ENCODE results near the gene ZNF41.

Gene ZNF41

GRCh38 chrX:47489507-47490275 is 6.7 kb upstream of the ZNF41 start:
- DNase-seq (ENCODE audit: low read depth), result no peak

- DNase-seq (ENCODE audit: low read depth), result no peak
These were observed 1.9 kb upstream of the ZNF41 start for GRCh38 chrX:47484885-47485284.

DNA sequence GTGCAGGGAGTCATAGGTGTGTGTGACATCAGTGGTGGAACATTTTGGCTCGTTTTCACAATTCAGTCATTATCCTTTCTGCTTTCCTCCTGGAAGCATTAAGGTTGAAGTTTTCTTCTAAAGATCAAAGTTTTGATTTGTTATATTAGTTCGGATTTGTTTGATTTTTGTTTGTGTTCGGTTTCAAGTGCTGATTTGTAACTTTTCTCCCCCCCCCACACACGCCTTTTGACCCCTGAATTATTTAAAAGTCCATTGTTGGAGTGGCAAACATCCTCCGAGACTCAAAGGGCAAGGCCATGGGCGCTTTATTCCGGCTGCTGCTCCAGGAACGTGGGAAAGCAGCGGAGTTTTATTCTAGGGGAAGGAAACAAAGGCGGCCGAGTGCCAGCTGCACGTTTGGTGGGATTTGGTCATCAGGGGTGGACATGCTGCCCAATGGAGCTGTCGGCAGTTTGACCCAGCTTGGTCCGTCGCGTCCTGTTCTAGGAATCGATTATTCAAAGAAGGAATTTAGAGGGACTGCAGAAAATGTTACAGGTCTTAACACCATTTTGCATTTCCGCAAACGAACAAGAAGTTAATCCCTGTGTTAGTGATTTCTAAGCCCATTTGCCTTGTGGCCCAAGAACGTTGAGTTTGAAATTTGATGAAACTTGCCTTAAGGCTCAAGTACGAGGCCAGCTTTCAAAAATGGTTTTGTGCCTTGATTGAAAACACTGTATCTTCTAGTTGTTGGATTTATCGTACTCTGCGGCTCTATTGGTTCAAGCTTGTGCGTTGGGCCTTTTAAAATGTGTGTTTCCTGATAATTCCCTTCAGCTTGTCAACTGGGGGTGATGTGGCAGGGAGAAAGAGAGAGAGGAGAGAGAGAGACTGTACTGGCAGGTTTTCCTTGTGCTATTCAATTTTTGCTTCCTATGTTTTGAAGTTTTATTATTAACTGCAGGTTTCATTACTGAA is 565 bp upstream of the ZNF41 start:
- no peak for DNase-seq (ENCODE audit: low read depth)

GRCh38 chrX:47482065-47482511 is 934 bp downstream of the ZNF41 start:
- no peak for DNase-seq (ENCODE audit: low read depth)

DNA sequence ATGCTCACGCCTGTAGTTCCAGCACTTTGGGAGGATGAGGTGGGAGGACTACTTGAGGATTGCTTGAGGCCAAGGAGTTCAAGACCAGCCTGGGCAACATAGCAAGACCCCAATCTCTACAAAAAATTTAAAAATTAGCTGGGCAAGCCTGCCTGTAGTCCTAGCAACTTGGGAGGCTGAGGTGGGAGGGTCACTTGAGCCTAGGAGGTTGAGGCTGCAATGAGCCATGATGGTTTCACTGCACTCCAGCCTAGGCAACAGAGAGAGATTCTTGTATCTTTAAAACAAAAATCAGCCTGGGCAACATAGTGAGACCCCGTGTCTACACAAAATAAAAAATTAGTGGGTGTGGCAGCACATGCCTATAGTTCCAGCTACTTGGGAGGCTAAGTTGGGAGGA is 1.9 kb downstream of the ZNF41 start:
- DNase-seq (ENCODE audit: low read depth), result no peak

- no peak for DNase-seq (ENCODE audit: low read depth)
These were observed 2.4 kb downstream of the ZNF41 start for GRCh38 chrX:47480576-47480975.

DNA sequence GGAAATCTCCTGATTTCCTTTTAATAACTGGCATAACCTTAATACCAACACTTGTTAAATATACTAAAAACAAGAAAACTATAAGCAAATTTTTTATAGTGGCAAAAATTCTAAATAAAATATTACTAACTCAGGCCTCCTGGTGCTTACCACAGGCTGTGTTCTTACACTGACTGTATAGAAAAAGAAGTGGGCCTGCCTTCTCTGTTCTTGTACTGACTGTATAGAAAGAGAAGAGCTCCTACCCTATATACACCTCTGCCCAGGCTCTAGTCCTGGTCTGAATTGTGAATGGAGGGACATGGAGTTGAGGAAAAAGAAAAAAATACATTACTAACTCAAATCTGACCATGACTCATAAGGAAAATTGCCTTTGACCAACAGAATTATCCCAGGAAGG is 7.5 kb downstream of the ZNF41 start:
- DNase-seq (ENCODE audit: low read depth), result no peak

GRCh38 chrX:47467106-47467505 is 15.9 kb downstream of the ZNF41 start:
- no peak for DNase-seq (ENCODE audit: low read depth)

- no peak for DNase-seq (ENCODE audit: low read depth)
These were observed 22.5 kb downstream of the ZNF41 start for GRCh38 chrX:47460561-47460960.

DNA sequence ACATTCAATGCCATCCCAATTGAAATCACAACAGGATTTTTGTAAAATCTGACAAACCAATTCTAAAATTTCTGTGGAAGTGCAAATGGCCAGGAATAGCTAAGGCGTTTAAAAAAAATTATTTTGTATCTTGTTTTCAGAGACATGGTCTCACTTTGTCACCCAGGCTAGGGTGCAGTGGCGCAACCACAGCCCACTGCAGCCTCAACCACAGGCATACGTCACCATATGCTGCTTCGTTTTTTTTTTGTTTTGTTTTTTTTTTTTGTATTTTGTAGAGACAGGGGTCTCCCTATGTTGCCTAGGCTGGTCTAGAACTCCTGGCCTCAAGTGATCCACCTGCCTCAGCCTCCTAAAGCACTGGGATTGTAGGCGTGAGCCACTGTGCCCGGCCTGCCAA is 24.5 kb downstream of the ZNF41 start:
- no peak for DNase-seq (ENCODE audit: low read depth)

DNA sequence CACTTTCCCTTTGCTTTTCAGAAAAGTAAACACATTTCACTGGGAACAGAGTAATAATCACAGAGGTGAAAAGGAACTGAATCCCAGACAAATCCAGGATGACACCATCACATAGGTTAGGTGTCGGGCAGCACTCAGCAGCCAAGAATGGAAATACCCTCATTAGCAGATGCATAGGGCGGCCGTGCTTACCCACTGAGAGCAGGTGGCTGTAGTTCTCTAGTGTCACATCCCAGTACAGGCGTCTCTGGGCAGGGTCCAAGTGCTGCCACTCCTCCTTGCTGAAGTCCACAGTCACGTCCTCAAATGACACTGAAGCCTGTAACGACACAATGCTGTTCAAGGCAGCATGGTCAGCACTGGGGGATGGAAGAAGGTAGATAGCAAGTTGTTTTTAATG is 26.9 kb downstream of the ZNF41 start:
- no peak for DNase-seq (ENCODE audit: low read depth)

DNA sequence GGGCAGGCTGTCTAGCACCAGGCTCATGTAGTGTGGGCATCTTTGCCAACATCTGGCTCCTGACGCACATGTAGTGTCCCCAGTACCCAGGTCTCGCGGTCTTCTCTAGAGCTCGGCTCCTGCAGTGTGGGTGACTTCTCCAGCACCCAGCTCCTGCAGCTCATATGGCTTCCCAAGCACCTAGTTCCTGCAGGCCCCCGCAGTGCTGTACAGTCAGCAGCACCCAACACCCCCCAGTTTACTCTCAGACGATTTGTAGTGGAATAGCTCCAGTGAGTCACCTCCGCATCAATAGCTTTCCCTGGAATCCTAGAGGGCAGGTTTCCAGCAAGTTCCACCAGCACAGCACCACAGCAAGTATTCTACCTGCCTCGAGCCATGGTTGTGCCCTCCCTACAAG is 30.9 kb downstream of the ZNF41 start:
- no peak for DNase-seq (ENCODE audit: low read depth)

DNA sequence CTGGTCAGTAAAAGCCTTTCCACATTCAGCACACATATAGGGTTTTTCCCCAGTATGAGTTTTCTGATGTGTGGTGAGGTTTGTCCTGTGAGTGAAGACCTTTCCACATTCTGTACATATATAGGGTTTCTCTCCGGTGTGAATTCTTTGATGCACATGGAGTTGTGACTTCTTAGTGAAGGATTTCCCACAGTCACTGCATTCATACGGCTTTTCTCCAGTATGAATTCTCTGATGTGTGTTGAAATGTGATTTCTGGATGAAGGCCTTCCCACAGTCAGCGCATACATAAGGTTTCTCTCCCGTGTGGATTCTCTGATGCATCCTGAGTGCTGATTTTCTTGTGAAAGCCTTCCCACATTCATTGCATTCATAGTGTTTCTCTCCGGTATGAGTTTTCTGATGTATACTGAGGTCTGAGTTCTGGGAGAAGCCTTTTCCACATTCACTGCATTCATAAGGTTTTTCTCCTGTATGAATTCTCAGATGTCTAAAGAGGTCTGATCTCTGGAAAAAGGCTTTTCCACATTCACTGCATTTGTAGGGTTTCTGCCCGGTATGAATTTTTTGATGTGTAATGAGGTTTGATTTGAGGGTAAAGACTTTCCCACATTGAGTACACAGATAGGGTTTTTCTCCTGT is 34.7 kb downstream of the ZNF41 start:
- DNase-seq (ENCODE audit: low read depth), result no peak

- no peak for DNase-seq (ENCODE audit: low read depth)
These were observed 35.4 kb downstream of the ZNF41 start for GRCh38 chrX:47447607-47448006.

DNA sequence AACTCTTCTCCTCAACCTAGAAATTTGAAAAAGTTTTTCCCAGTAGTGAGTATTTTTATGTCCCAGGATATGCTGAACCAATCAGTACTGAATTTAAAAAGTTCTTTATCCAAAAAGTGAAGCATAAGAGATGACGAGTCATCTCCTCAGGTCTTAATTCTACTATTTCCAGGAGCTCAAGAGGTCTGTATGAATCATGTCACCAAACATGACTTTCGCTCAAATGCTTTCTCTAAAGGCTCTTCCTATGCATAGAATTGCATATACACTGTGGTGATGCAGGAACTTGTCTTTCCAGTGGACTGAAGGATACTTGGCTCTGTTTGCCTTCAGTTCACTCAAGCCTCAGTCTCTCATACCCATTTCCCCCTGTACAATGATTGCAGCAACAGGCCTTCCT is 36.1 kb downstream of the ZNF41 start:
- no peak for DNase-seq (ENCODE audit: low read depth)

- no peak for DNase-seq (ENCODE audit: low read depth)
These were observed 36.6 kb downstream of the ZNF41 start for GRCh38 chrX:47446431-47446830.

DNA sequence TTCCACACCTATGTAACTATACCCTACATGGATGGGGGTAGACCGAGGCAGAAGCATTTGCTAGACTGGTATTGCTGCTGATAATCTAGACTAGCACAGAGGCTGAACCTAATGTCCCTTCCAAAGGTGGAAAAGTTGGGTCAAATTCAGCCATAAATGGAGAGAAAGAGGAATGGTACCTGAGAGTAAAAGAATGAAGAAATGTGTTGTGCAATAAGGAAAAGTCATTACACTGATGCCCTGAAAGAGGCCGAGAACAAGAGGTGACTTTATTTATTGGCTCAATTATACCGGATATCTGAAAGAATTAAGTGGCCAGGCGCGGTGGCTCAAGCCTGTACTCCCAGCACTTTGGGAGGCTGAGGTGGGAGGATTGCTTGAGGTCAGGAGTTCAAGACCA is 52.1 kb downstream of the ZNF41 start:
- no peak for DNase-seq (ENCODE audit: low read depth)

- DNase-seq (ENCODE audit: low read depth), result no peak
These were observed 60.6 kb downstream of the ZNF41 start for GRCh38 chrX:47422444-47422843.

GRCh38 chrX:47420962-47421361 is 62.1 kb downstream of the ZNF41 start:
- no peak for DNase-seq (ENCODE audit: low read depth)

DNA sequence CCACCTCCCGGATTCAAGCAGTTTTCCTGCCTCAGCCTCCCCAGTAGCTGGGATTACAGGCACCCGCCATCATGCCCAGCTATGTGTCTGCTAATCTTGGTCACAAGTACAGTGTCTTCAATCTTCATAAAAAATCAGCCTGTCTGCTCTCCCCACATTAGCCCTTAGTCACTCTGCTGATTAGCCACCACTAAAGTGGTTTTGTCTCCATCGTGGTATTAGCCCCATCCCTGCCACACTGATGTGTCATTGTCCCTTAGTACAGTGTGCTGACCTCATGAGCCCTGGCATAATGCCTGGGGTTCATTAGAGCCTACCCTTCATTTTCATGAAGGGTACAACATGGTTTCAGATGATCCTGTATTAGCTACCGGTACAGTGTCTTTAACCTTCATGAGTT is 62.8 kb downstream of the ZNF41 start:
- no peak for DNase-seq (ENCODE audit: low read depth)

DNA sequence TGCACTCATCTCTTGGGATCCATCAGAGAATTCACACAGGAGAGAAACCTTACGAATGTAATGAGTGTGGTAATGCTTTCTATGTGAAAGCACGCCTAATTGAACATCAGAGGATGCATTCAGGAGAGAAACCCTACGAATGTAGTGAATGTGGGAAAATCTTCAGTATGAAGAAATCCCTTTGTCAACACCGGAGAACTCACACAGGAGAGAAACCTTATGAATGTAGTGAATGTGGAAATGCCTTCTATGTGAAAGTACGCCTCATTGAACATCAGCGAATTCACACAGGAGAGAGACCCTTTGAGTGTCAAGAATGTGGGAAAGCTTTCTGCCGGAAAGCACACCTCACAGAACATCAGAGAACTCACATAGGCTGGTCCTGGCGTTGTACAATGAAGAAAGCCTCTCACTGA is 69.8 kb downstream of the ZNF41 start:
- no peak for DNase-seq (ENCODE audit: low read depth)
